LNCAP (cell line): Measurements from ENCODE around the gene PCOLCE2.

ENCODE experiments used
- CTCF ChIP-seq: fragments of 450-650 bp; IDR thresholded peaks from 2 replicates; pipeline ENCODE4 v1.5.1; 2017; ENCODE audit warnings: mild to moderate bottlenecking

The PCOLCE2 gene

GRCh38 chr3:142886940-142887339 is 1.9 kb downstream of the PCOLCE2 start:
- no peak for TF ChIP-seq CTCF

- TF ChIP-seq CTCF: no peak
Observed at GRCh38 chr3:142886021-142886420, 2.9 kb downstream of the PCOLCE2 start.

GRCh38 chr3:142884531-142884930 is 4.4 kb downstream of the PCOLCE2 start:
- no peak for TF ChIP-seq CTCF

GRCh38 chr3:142881445-142882224 is 7.2 kb downstream of the PCOLCE2 start:
- no peak for TF ChIP-seq CTCF

GRCh38 chr3:142878649-142879300 is 10.1 kb downstream of the PCOLCE2 start:
- TF ChIP-seq CTCF: no peak

- TF ChIP-seq CTCF: no peak
Observed at GRCh38 chr3:142876417-142876816, 12.5 kb downstream of the PCOLCE2 start.

- TF ChIP-seq CTCF: no peak
Observed at GRCh38 chr3:142875583-142876207, 13.2 kb downstream of the PCOLCE2 start.
